Stimulated activated CD4-positive, alpha-beta T cell treated with anti-CD3 and anti-CD28 coated beads, Interleukin-4, amount 100 ng/mL, for 48 hours (primary cell): ENCODE results near the gene KDM1B.
"Not testable (repeated sequence)": the region's sequence is repeated elsewhere in the genome, so short reads cannot be mapped to it uniquely, and the experiment has no call there.

Experiments
- DNase-seq, 2 donors: peaks; one replicate each; pipeline ENCODE4 v3.0.0-alpha.2; 2020; ENCODE audit warnings: low read depth in 2 of 2

Gene KDM1B

GRCh38 chr6:18155150-18155863 lies at the start of gene KDM1B:
KDM1B (plus strand) TSS chr6:18155422; CDS start chr6:18159896, 4,474 bp downstream.
- DNase-seq = peak; percentile 96

DNA sequence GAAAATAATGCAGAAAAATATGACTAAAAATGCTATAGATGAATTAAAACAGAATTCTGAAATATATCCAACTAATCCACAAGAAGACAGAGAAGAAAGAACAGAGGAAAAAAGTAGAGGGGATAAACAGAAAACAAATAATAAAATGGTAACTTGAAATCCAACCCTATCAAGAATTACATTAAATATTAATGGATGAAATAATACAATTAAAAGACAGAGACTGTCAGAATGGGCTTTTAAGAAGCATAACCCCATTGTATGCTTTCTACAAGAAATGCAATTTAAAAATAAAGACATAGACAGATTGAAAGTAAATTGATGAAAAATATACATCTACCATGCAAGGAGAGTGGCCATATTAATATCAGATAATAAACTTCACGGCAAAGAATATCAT lies 48.2 kb upstream of the KDM1B start:
- DNase-seq = no peak

DNA sequence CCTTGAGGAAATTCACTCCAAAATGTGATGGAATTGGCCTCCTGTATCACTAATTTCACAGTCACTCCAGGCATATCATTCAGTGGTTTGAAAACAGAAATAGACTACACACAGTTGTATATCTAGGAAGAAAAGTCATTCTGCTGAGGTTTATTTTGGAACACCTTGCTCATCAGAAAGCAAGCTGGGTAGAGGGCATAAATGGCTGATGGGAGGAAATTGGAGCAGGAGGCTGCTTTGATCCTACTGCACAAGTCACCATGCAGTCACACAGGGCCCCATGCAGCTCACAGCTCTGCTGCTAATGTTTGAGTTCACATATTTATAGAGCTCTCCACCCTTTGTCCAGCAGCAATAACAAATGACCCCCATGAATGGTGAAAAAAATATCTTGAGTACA lies 45.1 kb upstream of the KDM1B start:
- no peak for DNase-seq

- peak in 1 of 2 donors; percentile 4 for DNase-seq
Observed at GRCh38 chr6:18115356-18115755, 39.9 kb upstream of the KDM1B start.

GRCh38 chr6:18117136-18117535 lies 38.1 kb upstream of the KDM1B start:
- DNase-seq = no peak

GRCh38 chr6:18118330-18118729 lies 36.9 kb upstream of the KDM1B start:
- DNase-seq = no peak

DNA sequence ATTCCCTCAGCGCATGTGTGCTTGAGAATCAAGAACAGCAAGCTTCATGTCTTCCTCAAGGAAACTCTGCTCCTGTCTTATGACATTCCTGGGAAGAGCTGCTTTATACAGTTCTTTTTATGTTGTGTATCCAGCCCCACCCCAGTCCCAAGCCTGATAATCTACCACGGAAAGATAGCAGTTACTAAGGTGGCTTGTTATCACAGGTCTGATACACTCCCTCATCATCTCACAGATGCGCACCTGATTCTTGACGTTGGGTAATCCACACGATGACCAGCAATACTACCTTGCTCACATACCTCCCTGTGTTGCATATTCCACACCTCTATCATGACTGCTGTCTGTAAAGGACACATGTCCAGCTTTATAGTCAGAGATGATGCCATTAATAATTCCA lies 36.0 kb upstream of the KDM1B start:
- no peak for DNase-seq

DNA sequence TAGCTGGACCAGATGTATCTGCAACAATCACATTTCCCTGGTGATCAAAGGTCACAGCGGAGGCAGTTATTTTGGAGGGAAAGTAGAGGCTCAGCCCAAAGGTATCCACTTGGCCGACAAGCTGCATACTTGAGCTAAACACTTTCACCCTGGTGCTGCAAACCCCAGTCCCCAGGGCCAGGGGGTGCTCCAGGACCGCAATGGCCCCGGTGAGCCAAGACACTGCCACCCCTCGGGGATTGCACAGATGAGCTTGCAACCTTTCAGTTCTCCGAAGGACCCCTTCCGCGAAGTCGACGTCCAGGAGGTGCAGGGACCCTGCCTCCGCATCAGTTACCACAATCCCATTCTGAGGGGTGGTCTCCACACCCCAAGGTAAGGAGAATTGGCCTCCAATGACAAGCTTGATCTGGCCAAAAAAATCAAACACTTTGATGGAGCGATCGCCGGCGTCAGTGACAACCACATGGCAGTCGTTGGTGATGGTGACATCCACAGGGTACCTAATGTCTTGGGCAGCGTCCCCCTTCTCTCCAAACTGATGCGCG lies 33.6 kb upstream of the KDM1B start:
- DNase-seq = no peak

GRCh38 chr6:18122128-18123093 lies 32.8 kb upstream of the KDM1B start, which contains the start of gene NHLRC1:
NHLRC1 (minus strand) TSS chr6:18122677; CDS start chr6:18122606, 71 bp downstream.
- DNase-seq = peak; percentile 72 to 78

- DNase-seq = no peak
Observed at GRCh38 chr6:18126121-18126520, 29.1 kb upstream of the KDM1B start.

DNA sequence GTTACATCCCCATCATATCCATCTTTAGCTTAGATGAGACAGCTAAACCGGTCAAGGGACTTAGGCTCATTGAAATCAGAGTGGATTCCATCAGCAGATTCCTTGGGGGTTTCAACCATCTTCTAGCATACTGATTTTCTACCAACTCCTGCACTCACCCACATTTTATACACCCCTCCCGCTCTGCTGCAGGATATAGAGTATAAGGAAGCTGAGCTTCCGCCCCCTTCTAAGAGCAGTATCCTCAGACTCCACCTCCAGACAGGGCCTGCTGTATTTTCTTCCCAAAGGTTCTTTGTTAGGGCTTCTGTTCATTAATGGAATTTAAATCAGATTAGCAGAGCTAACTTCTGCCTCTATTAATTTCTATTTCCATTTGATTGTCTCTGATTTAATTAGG lies 22.9 kb upstream of the KDM1B start:
- no peak for DNase-seq

- DNase-seq = no peak
Observed at GRCh38 chr6:18135171-18135570, 20.1 kb upstream of the KDM1B start.

GRCh38 chr6:18136260-18136659 lies 19.0 kb upstream of the KDM1B start:
- no peak for DNase-seq

- DNase-seq = no peak
Observed at GRCh38 chr6:18138906-18139305, 16.3 kb upstream of the KDM1B start.

GRCh38 chr6:18139935-18140621 lies 15.1 kb upstream of the KDM1B start:
- DNase-seq = no peak

DNA sequence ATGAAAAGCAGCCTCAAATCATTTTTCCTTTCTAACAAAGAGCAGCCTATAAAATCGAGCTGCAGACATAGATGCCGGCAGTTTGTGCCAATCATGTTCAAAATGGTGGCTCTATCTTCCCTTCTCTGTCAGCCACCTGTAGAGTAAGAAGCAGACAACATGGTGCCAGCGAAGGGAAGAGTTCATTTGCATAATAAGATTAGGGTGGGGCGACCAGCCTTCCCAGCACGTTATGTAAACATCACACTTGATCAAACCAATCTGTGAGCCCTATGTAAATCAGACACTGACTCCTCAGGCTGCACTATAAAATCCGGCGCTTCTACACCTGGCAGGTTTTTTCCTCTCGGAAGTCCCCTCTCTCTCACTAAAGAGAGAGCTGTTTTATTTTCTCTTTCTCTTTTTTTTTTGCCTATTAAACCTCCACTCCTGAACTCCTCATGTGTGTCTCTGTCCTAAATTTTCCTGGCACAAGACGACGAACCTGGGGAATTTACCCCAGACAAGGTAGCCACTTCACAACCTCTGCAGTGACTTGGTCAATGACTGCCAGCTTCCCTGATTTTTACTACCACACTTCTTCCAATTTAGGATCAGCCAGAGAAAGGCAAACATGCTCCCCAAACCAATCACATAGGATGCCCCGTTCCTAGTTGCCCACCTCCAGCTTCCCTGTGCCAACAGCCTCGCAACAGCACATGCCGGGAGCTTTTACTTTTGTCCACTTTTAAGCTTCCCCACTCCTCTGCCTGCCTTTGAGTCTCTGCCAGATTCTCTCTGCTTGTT lies 13.2 kb upstream of the KDM1B start:
- no peak for DNase-seq

DNA sequence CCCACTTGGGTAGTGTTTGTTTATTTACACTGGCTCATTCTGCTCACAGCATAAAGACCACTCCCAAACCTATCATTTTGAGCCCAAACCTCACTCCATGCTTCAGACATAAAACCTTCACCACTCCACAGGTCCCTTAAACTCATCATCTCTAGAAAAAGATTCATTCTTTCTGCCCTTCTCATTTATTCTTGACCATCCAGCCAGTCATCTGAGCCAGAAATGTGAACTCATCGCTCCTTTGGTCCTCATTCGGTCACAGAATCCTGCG lies 12.7 kb upstream of the KDM1B start:
- no peak for DNase-seq

DNA sequence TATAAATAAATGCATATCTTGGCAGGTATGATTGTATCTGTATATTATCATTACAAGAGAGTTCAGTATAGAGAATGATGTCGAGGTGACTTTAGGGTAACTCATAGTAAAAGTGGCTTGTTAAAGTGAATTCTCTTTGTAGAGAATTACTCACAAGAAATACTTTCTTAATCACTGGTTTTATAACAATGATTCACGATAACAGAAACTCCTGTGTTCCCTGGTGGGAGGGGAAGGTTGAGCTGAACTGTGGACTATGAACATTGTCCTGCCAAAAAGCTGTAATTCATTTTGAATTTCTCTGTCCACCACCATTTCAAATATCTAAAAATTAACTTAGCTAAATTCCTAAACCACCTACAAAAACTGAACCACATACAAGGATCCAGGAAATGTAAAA lies 8.1 kb upstream of the KDM1B start:
- DNase-seq = no peak

DNA sequence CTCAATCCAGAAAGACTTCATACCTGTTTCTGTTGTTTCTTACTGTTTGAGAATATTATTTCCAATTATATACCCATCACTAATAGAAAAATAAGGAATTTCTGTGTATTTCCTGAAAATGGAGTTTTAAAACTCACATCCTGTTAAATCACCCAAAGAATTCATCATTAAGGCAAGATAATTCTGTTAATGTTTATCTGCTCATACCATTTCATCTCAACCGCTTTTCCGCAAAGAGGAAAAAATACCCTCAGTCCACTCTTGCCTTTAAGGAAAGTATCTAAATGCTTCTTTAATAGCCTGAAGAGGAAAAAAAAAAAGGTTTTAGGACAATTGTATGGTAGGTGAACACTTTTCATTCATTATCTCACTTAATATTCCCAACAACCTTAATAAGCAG lies 7.6 kb upstream of the KDM1B start:
- no peak for DNase-seq

- DNase-seq = no peak
Observed at GRCh38 chr6:18148304-18149025, 6.8 kb upstream of the KDM1B start.

GRCh38 chr6:18151391-18151790 lies 3.8 kb upstream of the KDM1B start:
- DNase-seq = not testable (repeated sequence)
